ENCODE results near the gene MTCL3.

MTCL3 gene

DNA sequence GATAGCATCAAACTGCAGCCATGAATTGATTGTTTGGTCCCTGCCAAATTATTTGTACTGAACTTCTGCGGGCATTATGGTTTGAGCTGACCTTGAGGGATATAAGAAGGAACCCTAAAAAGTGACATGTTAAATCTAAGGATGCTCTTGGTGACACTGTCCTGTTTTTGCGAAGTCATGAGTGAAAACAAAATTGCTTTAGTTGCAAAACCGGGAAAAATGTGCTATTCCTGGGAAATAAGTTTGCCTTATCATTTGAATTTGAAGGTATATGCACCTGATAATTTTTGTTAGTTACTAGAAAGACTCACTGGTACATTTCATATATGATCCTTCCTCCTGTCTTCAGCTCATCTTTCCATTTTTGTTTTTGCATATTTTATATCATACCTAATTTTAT lies 67.7 kb downstream of the MTCL3 start:
- TF ChIP-seq, protein P1, sequence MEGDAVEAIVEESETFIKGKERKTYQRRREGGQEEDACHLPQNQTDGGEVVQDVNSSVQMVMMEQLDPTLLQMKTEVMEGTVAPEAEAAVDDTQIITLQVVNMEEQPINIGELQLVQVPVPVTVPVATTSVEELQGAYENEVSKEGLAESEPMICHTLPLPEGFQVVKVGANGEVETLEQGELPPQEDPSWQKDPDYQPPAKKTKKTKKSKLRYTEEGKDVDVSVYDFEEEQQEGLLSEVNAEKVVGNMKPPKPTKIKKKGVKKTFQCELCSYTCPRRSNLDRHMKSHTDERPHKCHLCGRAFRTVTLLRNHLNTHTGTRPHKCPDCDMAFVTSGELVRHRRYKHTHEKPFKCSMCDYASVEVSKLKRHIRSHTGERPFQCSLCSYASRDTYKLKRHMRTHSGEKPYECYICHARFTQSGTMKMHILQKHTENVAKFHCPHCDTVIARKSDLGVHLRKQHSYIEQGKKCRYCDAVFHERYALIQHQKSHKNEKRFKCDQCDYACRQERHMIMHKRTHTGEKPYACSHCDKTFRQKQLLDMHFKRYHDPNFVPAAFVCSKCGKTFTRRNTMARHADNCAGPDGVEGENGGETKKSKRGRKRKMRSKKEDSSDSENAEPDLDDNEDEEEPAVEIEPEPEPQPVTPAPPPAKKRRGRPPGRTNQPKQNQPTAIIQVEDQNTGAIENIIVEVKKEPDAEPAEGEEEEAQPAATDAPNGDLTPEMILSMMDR (IDR thresholded peaks at IDR 0.05; ENCODE audit: low read depth, low read length, missing control alignments): no peak
- in situ Hi-C loops (cut with HindIII; ENCODE audit: low sequenced_read_pairs): no loop called here
- no peak for DNase-seq (ENCODE audit: low read depth)
- no peak overlapping the region for H3K4me3 ChIP-seq (ENCODE audit: low read depth, low read length)

DNA sequence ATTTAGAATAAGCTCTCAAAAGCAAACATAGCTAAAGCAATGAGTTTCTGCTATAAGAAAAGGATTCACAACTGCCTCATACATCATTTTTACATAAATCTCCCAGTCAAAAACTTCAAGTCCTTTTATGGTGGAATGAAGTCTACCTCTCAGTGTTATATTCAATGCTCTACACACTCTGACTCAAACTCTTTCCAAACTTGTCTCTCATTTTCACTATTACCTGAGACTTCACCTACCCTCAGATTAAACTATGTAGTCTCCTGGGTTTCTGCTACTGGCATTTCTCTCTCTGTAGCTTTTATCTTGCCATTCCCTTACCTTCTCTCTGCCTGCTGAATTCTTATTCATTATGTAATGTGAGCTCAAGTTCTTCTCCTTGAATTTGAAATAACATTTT lies 71.4 kb downstream of the MTCL3 start:
- no peak overlapping the region for H3K4me3 ChIP-seq (ENCODE audit: low read depth, low read length)
- no peak for DNase-seq (ENCODE audit: low read depth)
- TF ChIP-seq, protein P1 (IDR thresholded peaks at IDR 0.05; ENCODE audit: low read depth, low read length, missing control alignments): no peak
- in situ Hi-C loops (cut with HindIII; ENCODE audit: low sequenced_read_pairs): no loop called here

DNA sequence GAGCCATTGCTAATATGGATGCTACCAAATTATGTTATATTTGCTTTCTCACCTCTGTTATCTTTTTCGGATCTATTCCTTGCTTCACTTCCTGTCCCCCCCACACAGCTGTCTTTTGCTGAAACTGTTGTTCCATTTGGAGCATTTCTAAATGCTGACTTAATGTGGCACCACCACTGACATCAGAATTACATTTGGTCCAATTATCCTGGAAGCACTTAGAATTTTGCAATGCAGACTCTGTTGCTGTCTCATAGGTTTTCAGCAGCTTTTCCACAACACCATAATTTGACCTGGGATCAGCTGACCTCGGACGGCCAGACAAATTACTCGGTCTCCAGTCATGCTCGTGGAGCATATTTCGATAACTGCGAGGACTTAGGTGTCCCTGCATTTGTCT lies 72.8 kb downstream of the MTCL3 start:
- TF ChIP-seq, protein P1 (IDR thresholded peaks at IDR 0.05; ENCODE audit: low read depth, low read length, missing control alignments): no peak

DNA sequence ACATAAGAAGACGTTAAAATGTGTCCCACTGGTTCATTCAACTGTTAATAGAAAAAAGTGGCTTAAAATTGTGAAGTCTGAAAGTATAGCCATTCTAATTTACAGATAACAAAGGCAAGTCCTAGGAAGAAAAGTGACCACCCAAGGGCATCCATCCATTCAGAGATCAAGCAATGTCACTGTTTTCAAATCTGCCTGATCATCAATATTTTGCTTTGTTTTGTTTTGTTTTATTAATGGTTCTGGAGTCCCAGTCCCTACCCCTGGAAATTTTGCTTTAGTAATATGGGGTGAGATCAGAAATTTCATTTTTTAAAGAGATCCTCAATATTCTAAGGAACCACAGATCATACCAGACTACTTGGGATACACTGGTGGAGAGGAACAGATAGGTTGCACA lies 77.3 kb downstream of the MTCL3 start:
- no peak overlapping the region for H3K4me3 ChIP-seq (ENCODE audit: low read depth, low read length)
- no peak for DNase-seq (ENCODE audit: low read depth)
- in situ Hi-C loops (cut with HindIII; ENCODE audit: low sequenced_read_pairs): no loop called here
- TF ChIP-seq, protein P1 (IDR thresholded peaks at IDR 0.05; ENCODE audit: low read depth, low read length, missing control alignments): no peak

More for the DNA sequence above, 72.8 kb downstream of the MTCL3 start:
- in situ Hi-C loops (cut with HindIII; ENCODE audit: low sequenced_read_pairs): no loop called here
- no peak overlapping the region for H3K4me3 ChIP-seq (ENCODE audit: low read depth, low read length)
- no peak for DNase-seq (ENCODE audit: low read depth)

DNA sequence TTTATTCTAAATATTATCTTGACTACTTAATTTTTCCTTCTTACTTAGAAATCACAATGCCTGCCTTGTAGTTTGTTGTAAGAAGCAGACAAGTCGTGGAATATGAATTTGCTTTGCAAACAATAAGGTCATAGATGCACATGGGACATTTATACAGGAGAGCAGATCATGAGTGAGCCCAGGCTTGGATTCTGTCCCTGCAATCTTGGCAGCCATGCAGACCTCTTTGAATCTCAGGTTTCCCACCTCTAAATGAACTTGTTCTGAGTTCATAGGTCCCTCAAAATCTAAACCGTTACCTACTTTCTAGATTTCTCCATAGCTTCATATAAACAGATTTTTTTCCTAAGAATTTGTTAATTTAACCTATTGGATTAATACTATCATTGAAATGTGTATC lies 79.4 kb downstream of the MTCL3 start:
- TF ChIP-seq, protein P1 (IDR thresholded peaks at IDR 0.05; ENCODE audit: low read depth, low read length, missing control alignments): no peak
- H3K4me3 ChIP-seq (ENCODE audit: low read depth, low read length): no peak overlapping the region
- DNase-seq (ENCODE audit: low read depth): no peak
- in situ Hi-C loops (cut with HindIII; ENCODE audit: low sequenced_read_pairs): no loop called here

DNA sequence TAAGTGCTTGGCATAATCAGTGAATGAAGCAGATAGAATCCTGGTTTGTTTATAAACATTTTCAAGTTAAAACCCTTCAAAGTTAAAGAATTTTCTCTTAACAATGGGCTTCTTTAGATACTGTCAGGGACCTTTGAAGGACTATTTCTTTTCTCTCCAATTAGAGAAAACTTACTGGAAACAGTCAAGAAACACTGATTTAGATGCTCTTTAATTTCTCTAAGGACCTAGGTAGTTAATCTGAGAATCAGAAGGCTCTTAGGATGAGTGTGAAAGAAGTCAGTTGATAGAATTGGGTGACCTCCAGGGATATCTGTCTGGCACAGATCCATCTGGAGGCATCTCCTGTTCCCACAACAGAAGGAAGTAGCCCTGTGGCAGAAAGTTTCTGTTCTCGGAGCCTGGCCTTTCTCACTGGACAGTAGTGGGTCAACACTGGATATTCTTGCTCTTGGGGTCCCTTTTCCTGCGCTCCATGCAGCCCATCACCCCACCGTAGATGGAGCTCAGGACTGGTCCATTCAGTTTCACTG lies 82.5 kb downstream of the MTCL3 start:
- TF ChIP-seq, protein P1 (IDR thresholded peaks at IDR 0.05; ENCODE audit: low read depth, low read length, missing control alignments): no peak
- no peak for DNase-seq (ENCODE audit: low read depth)
- H3K4me3 ChIP-seq (ENCODE audit: low read depth, low read length): no peak overlapping the region
- in situ Hi-C loops (cut with HindIII; ENCODE audit: low sequenced_read_pairs): no loop called here
